GM19025 (cell line): Measurements from ENCODE around the gene ERGIC1.
"Not testable (repeated sequence)": the region's sequence is repeated elsewhere in the genome, so short reads cannot be mapped to it uniquely, and the experiment has no call there.

ENCODE experiments used
- ATAC-seq: cut with Tn5 transposase; IDR thresholded peaks from one replicate; pipeline ENCODE4 v1.9.1; 2021; ENCODE audit warnings: mild to moderate bottlenecking, low read depth, moderate library complexity; ENCODE audit not compliant: unreplicated experiment

ERGIC1 gene

GRCh38 chr5:172833686-172834414, at the start of gene ERGIC1:
Gene ERGIC1, plus strand, starts transcription at chr5:172834251. Its CDS starts 163 bp downstream, at chr5:172834414.
- peak; percentile 68 for ATAC-seq

- ATAC-seq, result no peak
Measured at GRCh38 chr5:172785429-172786088, 48.5 kb upstream of the ERGIC1 start.

GRCh38 chr5:172786736-172787462, 47.2 kb upstream of the ERGIC1 start:
- ATAC-seq, result no peak

- ATAC-seq, result not testable (repeated sequence)
Measured at GRCh38 chr5:172787538-172787937, 46.5 kb upstream of the ERGIC1 start.

- ATAC-seq, result no peak
Measured at GRCh38 chr5:172788771-172789686, 45.0 kb upstream of the ERGIC1 start.

- no peak for ATAC-seq
Measured at GRCh38 chr5:172789687-172790495, 44.2 kb upstream of the ERGIC1 start.

- ATAC-seq, result no peak
Measured at GRCh38 chr5:172790496-172790889, 43.6 kb upstream of the ERGIC1 start.

- ATAC-seq, result no peak
Measured at GRCh38 chr5:172791286-172791685, 42.8 kb upstream of the ERGIC1 start.

- ATAC-seq, result no peak
Measured at GRCh38 chr5:172791726-172792445, 42.2 kb upstream of the ERGIC1 start.

- ATAC-seq, result no peak
Measured at GRCh38 chr5:172792701-172793570, 41.1 kb upstream of the ERGIC1 start.

- ATAC-seq, result no peak
Measured at GRCh38 chr5:172793577-172794488, 40.2 kb upstream of the ERGIC1 start.

GRCh38 chr5:172795318-172795977, 38.6 kb upstream of the ERGIC1 start:
- ATAC-seq, result no peak

GRCh38 chr5:172796306-172796705, 37.7 kb upstream of the ERGIC1 start:
- no peak for ATAC-seq

GRCh38 chr5:172797771-172798191, 36.3 kb upstream of the ERGIC1 start:
- no peak for ATAC-seq

- ATAC-seq, result no peak
Measured at GRCh38 chr5:172798422-172799215, 35.4 kb upstream of the ERGIC1 start.

- ATAC-seq, result no peak
Measured at GRCh38 chr5:172799416-172799815, 34.6 kb upstream of the ERGIC1 start.
